K562 (cell line): ENCODE results near the gene RNU1-2. TPM values are rescaled to one million over a fixed set of nuclear protein-coding genes. Genes with fewer than 3 reads are reported as not detected.
A peak's percentile ranks its signal among the peaks of the same experiment; 100 is the strongest.

Experiments
- CC2D1A ChIP-seq: fragments of 450-650 bp; IDR thresholded peaks from 2 replicates; pipeline ENCODE4 v1.6.1; 2017; ENCODE audit warnings: mild to moderate bottlenecking
- CREM ChIP-seq: IDR thresholded peaks from 2 replicates; pipeline ENCODE4 v1.6.1; 2014; ENCODE audit warnings: antibody characterized with exemption, low read depth
- DACH1 ChIP-seq: fragments of 450-650 bp; IDR thresholded peaks from 2 replicates; pipeline ENCODE4 v1.6.1; 2018; ENCODE audit not compliant: partially characterized antibody
- RBM25 ChIP-seq: fragments of 200-400 bp; formaldehyde crosslinking; IDR thresholded peaks from 2 replicates; pipeline ENCODE4 v1.6.1; 2018; ENCODE audit warnings: low read length, low read depth, moderate library complexity; ENCODE audit not compliant: severe bottlenecking
- STAG1 ChIP-seq: sonication (generic); formaldehyde crosslinking; IDR thresholded peaks from 2 replicates; pipeline ENCODE4 v1.5.0; 2020; ENCODE audit warnings: missing genetic modification reagents, borderline replicate concordance
- SUPT5H ChIP-seq: fragments of 450-650 bp; IDR thresholded peaks from 2 replicates; pipeline ENCODE4 v1.6.1; 2016
- TARDBP ChIP-seq: fragments of 450-650 bp; IDR thresholded peaks from 2 replicates; pipeline ENCODE4 v1.6.1; 2016
- TCF7 ChIP-seq: sonication (generic); IDR thresholded peaks from 2 replicates; pipeline ENCODE4 v1.6.1; 2016; ENCODE audit warnings: antibody characterized with exemption, borderline replicate concordance
- ZNF586 ChIP-seq: fragments of 450-650 bp; formaldehyde crosslinking; conservative IDR thresholded peaks from 2 replicates; pipeline ENCODE4 v1.4.0; 2020; ENCODE audit warnings: mild to moderate bottlenecking, moderate library complexity
- polyA plus RNA-seq, 8 experiments: library from polyadenylated mRNA; depleted of rRNA in 4 of 8; stranded (reverse) in 5 of 8; unstranded in 3 of 8; fragments of >200 nt; fragmentation: Nextera tagmentation in 2 of 8; fragmentation: Illumina TruSeq in 1 of 8; extraction: Ambion mirVana in 2 of 8; extraction: Trizol in 1 of 8; gene quantifications; 2 replicates each; pipeline versions ENCODE4 v1.2.1 to v1.2.3, GENCODE V29; 2011 to 2014; ENCODE audit warnings: inconsistent platforms in 1 of 8, missing spikeins in 1 of 8
- total RNA-seq, 7 experiments: library from RNA; depleted of rRNA in 6 of 7; stranded (reverse); fragments of >200 nt in 6 of 7; fragmentation: Illumina TruSeq in 2 of 7; extraction: Trizol in 2 of 7; gene quantifications; 2 replicates each; pipeline versions ENCODE4 v1.2.1 to v1.2.3, GENCODE V29; 2011 to 2021; ENCODE audit warnings: low replicate concordance in 1 of 7
- TF ChIP-seq, protein P1 (sequence below): fragments of 450-650 bp; IDR thresholded peaks from 2 replicates; pipeline ENCODE4 v1.6.1; 2017; ENCODE audit warnings: antibody characterized with exemption, mild to moderate bottlenecking
- TF ChIP-seq, protein P2 (sequence below): fragments of 250-450 bp; sonication (Bioruptor Pico); IDR thresholded peaks from 2 replicates; pipeline ENCODE4 v1.4.0; 2020; ENCODE audit warnings: mild to moderate bottlenecking, moderate library complexity, borderline replicate concordance
- TF ChIP-seq, protein P3 (sequence below): fragments of 250-450 bp; sonication (Bioruptor Pico); IDR thresholded peaks from 2 replicates; pipeline ENCODE4 v1.5.0; 2021; ENCODE audit warnings: mild to moderate bottlenecking, borderline replicate concordance
- TF ChIP-seq, protein P4 (sequence below): fragments of 450-650 bp; formaldehyde crosslinking; IDR thresholded peaks from 2 replicates; pipeline ENCODE4 v1.4.0; 2020; ENCODE audit warnings: mild to moderate bottlenecking, moderate library complexity
- TF ChIP-seq, protein P5 (sequence below): fragments of 250-450 bp; sonication (Bioruptor Pico); IDR thresholded peaks from 2 replicates; pipeline ENCODE4 v1.4.0; 2020; ENCODE audit warnings: mild to moderate bottlenecking
- TF ChIP-seq, protein P6 (sequence below): fragments of 250-450 bp; sonication (Bioruptor Pico); IDR thresholded peaks from 2 replicates; pipeline ENCODE4 v1.8.0; 2022; ENCODE audit warnings: moderate library complexity, mild to moderate bottlenecking, inconsistent platforms

The RNU1-2 gene
- total and polyA plus RNA-seq, 9 of the 15 experiments (the other 6 are each of a cell fraction or from before 2014, with no cell fraction given), result under 0.01 to 32,823 (median 2,538) TPM; not detected in 4

DNA sequence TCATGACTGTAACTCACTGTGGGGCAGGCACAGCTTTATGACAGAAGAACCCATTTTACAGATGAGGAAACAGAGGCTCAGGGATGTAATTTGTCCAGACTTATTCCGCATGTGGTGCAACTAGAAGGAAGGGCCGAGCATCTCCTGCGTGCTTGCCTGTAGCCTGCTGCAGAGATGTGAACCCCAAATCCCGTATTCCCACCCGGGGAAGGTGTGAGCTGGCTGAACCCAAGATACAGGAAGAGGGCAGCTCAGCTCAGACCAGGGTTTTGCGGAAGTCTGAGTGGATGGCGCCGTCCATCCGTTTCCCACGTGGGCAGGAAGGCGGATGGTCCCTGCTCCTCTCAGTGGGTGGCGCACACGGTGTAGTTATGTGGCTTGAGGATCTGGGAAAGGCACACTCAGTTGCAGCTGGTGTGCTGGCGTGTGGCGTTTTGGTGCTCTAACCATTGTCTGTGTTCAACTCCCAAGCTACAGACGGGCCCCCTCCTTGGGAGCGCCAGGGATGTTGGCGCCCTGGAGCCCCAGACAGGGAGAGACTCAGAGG, 27.2 kb downstream of the RNU1-2 start (continued):
- TF ChIP-seq, protein P1, sequence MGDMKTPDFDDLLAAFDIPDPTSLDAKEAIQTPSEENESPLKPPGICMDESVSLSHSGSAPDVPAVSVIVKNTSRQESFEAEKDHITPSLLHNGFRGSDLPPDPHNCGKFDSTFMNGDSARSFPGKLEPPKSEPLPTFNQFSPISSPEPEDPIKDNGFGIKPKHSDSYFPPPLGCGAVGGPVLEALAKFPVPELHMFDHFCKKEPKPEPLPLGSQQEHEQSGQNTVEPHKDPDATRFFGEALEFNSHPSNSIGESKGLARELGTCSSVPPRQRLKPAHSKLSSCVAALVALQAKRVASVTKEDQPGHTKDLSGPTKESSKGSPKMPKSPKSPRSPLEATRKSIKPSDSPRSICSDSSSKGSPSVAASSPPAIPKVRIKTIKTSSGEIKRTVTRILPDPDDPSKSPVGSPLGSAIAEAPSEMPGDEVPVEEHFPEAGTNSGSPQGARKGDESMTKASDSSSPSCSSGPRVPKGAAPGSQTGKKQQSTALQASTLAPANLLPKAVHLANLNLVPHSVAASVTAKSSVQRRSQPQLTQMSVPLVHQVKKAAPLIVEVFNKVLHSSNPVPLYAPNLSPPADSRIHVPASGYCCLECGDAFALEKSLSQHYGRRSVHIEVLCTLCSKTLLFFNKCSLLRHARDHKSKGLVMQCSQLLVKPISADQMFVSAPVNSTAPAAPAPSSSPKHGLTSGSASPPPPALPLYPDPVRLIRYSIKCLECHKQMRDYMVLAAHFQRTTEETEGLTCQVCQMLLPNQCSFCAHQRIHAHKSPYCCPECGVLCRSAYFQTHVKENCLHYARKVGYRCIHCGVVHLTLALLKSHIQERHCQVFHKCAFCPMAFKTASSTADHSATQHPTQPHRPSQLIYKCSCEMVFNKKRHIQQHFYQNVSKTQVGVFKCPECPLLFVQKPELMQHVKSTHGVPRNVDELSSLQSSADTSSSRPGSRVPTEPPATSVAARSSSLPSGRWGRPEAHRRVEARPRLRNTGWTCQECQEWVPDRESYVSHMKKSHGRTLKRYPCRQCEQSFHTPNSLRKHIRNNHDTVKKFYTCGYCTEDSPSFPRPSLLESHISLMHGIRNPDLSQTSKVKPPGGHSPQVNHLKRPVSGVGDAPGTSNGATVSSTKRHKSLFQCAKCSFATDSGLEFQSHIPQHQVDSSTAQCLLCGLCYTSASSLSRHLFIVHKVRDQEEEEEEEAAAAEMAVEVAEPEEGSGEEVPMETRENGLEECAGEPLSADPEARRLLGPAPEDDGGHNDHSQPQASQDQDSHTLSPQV, result no peak
- TF ChIP-seq CC2D1A (no peak), RBM25 (peak; percentile 94), DACH1 (peak; percentile 25), TCF7 (no peak), TARDBP (no peak), SUPT5H (no peak), ZNF586 (CRISPR knock-in tag) (no peak), STAG1 (CRISPR knock-in tag) (no peak), CREM (no peak)
- TF ChIP-seq, protein P2, sequence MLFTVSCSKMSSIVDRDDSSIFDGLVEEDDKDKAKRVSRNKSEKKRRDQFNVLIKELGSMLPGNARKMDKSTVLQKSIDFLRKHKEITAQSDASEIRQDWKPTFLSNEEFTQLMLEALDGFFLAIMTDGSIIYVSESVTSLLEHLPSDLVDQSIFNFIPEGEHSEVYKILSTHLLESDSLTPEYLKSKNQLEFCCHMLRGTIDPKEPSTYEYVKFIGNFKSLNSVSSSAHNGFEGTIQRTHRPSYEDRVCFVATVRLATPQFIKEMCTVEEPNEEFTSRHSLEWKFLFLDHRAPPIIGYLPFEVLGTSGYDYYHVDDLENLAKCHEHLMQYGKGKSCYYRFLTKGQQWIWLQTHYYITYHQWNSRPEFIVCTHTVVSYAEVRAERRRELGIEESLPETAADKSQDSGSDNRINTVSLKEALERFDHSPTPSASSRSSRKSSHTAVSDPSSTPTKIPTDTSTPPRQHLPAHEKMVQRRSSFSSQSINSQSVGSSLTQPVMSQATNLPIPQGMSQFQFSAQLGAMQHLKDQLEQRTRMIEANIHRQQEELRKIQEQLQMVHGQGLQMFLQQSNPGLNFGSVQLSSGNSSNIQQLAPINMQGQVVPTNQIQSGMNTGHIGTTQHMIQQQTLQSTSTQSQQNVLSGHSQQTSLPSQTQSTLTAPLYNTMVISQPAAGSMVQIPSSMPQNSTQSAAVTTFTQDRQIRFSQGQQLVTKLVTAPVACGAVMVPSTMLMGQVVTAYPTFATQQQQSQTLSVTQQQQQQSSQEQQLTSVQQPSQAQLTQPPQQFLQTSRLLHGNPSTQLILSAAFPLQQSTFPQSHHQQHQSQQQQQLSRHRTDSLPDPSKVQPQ (CRISPR knock-in tag), result no peak
- TF ChIP-seq, protein P3, sequence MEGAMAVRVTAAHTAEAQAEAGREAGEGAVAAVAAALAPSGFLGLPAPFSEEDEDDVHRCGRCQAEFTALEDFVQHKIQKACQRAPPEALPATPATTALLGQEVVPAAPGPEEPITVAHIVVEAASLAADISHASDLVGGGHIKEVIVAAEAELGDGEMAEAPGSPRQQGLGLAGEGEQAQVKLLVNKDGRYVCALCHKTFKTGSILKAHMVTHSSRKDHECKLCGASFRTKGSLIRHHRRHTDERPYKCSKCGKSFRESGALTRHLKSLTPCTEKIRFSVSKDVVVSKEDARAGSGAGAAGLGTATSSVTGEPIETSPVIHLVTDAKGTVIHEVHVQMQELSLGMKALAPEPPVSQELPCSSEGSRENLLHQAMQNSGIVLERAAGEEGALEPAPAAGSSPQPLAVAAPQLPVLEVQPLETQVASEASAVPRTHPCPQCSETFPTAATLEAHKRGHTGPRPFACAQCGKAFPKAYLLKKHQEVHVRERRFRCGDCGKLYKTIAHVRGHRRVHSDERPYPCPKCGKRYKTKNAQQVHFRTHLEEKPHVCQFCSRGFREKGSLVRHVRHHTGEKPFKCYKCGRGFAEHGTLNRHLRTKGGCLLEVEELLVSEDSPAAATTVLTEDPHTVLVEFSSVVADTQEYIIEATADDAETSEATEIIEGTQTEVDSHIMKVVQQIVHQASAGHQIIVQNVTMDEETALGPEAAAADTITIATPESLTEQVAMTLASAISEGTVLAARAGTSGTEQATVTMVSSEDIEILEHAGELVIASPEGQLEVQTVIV, result no peak
- TF ChIP-seq, protein P4, sequence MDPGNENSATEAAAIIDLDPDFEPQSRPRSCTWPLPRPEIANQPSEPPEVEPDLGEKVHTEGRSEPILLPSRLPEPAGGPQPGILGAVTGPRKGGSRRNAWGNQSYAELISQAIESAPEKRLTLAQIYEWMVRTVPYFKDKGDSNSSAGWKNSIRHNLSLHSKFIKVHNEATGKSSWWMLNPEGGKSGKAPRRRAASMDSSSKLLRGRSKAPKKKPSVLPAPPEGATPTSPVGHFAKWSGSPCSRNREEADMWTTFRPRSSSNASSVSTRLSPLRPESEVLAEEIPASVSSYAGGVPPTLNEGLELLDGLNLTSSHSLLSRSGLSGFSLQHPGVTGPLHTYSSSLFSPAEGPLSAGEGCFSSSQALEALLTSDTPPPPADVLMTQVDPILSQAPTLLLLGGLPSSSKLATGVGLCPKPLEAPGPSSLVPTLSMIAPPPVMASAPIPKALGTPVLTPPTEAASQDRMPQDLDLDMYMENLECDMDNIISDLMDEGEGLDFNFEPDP (CRISPR knock-in tag), result no peak
- TF ChIP-seq, protein P5, sequence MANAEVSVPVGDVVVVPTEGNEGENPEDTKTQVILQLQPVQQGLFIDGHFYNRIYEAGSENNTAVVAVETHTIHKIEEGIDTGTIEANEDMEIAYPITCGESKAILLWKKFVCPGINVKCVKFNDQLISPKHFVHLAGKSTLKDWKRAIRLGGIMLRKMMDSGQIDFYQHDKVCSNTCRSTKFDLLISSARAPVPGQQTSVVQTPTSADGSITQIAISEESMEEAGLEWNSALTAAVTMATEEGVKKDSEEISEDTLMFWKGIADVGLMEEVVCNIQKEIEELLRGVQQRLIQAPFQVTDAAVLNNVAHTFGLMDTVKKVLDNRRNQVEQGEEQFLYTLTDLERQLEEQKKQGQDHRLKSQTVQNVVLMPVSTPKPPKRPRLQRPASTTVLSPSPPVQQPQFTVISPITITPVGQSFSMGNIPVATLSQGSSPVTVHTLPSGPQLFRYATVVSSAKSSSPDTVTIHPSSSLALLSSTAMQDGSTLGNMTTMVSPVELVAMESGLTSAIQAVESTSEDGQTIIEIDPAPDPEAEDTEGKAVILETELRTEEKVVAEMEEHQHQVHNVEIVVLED (CRISPR knock-in tag), result no peak
- TF ChIP-seq, protein P6, sequence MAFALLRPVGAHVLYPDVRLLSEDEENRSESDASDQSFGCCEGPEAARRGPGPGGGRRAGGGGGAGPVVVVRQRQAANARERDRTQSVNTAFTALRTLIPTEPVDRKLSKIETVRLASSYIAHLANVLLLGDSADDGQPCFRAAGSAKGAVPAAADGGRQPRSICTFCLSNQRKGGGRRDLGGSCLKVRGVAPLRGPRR (CRISPR knock-in tag), result no peak
